Pons (tissue), 1 donor: Measurements from ENCODE around the gene BAIAP3.
A peak's percentile ranks its signal among the peaks of the same experiment; 100 is the strongest.

Experiments
- DNase-seq: peaks from one replicate; pipeline ENCODE4 v3.0.0-alpha.2; 2016; ENCODE audit warnings: low spot score

The BAIAP3 gene

GRCh38 chr16:1334739-1335138, 1.3 kb downstream of the BAIAP3 start:
- DNase-seq = no peak

GRCh38 chr16:1335211-1335971, 1.9 kb downstream of the BAIAP3 start:
- no peak for DNase-seq

DNA sequence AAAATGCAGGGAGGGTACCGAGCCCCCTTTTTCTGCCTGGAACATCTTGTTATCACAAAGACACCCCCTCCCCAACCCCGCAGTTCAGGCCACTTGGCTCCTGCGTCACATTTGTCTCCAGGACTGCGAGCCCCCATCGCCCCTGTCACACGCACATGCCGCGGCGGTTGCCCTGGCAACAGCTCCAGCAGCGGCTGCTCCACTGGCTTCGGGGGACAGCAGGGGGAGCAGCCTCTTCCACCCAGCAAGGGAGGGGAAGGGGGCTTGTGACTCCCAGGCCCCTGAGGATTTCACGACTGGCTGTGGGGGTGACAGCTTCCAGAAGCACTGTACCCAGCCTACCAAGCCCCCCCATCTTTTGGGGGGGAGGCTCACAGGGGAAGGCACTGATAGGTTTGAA, 2.6 kb downstream of the BAIAP3 start:
- no peak for DNase-seq

DNA sequence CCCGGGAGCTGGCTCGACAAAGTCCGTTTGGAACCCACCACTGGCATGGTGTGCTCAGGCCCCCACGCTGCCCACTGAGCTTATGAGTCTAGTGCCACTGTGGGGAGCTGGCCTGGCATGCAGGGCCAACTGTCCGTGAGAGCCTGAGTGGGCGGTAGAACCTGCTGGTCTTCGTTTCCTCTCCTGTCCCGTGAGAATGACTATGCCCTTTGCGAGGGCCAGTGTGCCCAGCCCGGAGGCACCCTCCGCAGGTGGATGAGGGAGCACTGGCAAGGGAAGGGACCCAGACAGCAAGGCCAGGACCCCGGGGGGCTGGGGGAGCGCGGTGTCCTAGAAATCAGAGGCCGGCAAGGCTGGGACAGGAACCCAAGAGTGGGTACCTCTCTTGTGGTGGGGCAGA, 3.2 kb downstream of the BAIAP3 start:
- no peak for DNase-seq

DNA sequence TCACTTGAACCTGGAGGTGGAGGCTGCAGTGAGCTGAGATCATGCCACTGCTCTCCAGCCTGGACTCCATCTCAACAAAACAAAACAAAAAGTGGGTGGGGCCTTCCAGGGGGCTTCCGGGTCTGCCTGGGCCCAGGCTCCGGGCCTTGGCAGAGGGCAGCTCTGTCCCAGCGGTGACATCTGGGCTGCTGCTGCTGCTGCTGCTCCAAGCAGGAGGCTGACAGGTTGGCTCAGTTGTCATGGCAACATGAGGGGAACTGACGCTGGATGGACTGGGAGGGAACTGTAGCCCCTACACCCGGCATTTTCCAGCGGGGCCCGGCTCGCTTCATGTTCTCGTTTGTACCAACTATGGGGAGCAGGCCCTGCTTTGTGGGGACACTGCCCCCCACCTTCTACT, 4.0 kb downstream of the BAIAP3 start:
- no peak for DNase-seq

GRCh38 chr16:1338119-1338730, 4.8 kb downstream of the BAIAP3 start:
- DNase-seq = no peak

DNA sequence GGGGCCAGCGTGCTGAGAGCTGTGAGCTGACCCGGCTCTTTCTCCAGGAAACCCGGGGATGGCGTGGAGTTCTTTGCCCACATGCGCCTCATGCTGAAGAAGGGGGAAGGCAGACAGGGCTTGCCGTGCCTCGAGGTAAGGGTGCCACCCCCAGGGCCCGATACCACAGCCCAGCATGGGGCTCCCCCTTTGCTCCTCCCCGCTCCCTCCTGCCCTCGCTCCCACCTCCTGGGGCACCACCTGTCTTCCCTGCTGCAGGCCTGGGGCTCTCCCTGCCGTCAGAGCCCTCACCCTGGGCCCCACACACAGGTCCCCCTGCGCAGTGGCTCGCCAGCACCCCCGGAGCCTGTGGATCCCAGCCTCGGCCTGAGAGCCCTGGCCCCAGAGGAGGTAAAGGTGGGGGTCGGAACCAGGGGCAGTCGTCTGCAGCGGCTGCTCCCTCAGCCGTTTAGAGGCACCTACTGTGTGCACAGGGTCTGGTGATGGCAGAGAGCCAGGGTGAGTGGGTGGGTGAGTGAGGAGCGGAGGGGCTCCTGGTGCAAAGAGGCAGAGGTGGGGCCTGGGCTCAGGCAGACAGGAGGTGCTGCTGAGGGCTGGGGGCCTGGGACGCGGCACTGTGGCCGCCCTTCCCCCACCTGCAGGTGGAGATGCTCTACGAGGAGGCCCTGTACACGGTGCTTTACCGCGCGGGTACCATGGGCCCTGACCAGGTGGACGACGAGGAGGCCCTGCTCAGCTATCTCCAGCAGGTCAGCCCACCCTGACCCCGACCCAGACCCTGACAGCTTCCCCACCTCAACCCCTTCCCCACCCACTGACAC, 5.6 kb downstream of the BAIAP3 start:
- no peak for DNase-seq

DNA sequence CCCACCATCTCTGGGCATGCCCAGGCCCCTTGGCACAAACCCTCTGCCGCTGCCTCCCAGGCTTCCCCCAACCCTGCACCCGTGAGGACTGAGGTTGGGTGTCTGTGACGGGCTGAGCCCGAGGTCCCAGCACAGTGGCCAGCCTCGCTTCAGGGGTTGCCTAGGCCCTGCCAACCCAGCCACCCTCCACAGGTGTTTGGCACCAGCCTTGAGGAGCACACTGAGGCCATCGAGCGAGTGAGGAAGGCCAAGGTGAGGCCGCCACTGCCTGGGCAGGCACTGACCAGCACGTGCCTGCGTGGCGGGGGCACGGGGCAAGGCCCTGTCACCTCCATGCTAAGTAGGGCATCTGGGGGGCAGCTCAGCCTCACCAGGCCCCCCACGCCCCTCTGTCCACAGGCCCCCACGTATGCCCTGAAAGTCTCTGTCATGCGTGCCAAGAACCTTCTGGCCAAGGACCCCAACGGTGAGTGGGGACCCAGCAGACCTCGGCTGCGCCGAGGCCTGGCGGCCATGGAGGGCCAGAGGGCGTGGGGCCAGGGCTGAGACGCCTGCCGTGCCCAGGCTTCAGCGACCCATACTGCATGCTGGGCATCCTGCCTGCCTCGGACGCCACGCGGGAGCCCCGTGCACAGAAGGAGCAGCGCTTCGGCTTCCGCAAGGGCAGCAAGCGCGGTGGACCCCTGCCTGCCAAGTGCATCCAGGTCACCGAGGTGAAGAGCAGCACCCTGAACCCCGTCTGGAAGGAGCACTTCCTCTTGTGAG, 7.5 kb downstream of the BAIAP3 start:
- DNase-seq = no peak

DNA sequence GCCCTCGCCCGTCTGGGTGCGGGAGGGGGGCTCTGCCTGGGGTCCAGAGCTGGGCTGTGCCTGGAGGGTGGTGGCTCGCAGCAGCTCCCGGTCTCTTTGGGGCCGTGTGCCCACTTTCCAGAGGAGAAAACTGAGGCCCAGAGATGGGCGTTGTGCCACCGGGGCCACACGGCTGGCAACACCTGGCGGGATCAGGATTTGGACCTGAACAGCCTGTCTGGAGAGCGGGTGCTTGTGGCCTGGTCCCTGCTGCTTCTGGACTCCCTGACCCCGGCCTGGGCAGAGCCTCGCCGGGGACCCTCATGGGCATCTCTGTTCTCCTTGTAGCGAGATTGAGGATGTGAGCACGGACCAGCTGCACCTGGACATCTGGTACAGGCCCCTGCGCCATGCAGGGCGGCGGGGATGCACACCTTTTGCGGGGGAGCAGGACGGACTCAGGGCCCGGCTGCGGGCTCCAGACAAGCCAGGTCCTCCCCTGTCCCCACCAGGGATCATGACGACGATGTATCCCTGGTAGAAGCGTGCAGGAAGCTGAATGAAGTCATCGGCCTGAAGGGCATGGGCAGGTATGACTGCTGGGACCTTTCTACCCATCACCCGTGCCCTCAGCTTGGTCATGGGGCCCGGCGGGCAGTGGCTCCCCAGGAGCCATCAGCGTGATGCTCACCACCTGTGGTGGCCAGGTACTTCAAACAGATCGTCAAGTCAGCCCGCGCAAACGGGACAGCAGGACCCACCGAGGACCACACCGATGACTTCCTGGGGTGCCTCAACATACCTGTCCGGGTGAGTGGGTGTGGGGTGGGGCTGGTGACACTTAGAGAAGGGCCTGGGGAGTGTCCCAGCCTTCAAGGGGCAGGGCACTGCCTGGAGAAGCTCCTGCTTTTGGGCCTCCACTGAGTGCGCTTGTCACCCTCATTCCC, 8.3 kb downstream of the BAIAP3 start:
- DNase-seq = no peak

GRCh38 chr16:1342526-1343427, 9.3 kb downstream of the BAIAP3 start:
- DNase-seq = peak; percentile 93

DNA sequence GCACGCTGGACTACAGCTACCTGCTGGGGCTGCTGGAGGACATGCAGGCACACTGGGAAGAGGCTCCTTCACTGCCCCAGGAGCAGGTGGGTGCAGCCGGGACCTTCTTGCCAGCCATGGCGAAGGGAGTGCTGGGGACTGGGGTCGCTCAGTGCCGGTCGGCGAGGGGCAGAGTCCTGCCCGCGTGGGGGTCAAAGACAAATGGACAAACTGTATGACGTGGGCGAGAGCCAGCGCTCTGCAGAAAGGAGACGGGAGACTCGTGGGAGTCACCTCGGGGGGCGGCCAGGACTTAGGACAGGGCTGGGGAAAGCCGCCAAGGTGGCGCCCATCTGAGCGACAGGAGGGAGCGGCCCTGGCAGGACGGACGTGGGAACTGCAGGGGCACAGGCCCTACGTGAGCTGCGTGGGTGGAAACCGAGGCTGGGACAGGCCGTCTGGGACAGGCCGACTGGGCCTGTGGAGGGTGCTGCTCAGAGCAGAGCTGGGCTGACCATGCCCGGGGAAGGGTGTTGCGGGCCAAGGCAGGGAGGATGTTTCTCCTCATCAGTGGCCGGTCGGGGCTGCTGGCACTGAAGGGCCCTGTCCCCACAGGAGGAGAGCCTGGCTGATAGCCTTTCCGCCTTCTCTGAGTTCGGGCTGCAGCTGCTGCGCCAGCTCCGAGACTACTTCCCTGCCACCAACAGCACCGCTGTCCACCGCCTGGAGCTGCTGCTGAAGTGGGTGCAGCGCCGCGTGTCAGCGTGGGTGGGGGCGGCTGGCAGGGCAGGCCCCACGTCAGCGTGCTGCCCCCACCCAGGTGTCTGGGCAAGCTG, 10.2 kb downstream of the BAIAP3 start:
- no peak for DNase-seq

DNA sequence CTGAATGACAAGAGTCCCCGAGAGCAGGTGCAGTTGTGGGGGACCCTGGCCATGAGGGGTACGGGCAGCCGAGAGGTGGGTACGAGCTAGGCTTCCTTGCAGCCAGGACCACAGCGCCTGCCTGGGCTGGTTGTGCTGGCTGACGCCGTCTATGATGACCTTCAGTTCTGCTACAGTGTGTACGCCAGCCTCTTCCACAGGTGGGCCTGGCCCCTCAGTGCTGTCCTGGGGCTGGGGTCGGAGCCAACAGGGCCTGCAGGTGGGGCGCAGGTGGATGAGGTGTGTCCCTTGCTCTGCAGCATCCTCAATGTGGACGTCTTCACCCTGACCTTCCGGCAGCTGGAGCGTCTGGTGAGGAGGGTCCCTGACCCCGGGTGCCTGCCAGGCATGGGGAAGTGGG, 11.1 kb downstream of the BAIAP3 start:
- DNase-seq = no peak

GRCh38 chr16:1345087-1345486, 11.6 kb downstream of the BAIAP3 start:
- no peak for DNase-seq

DNA sequence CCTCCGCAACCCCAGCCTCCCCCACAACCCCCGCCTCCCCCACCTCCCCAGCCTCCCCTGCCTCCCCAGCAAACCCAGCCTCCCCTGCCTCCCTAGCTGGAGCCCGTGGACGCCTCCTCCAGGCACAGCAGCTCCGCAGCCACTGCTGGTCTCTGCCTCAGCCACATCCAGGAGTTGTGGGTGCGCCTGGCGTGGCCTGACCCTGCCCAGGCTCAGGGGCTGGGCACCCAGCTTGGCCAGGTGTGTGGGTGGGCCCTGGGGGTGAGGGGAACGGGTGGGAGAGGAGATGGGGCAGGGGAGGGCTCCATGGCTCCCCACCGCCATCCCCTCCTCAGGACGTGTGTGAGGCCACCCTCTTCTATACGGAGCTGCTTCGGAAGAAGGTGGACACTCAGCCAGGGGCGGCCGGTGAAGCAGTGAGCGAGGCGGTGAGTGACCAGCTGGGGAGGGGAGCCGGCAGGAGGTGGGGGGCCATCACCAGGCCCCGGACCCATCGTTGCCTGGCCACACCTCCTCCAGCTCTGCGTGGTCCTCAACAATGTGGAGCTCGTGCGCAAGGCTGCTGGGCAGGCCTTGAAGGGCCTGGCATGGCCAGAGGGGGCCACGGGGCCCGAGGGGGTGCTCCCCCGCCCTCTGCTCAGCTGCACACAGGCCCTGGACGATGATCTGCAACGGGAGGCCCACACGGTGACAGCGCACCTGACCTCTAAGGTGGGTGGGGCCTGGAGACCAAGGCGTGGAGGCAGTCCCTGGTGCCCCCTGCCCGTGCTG, 12.4 kb downstream of the BAIAP3 start:
- no peak for DNase-seq

DNA sequence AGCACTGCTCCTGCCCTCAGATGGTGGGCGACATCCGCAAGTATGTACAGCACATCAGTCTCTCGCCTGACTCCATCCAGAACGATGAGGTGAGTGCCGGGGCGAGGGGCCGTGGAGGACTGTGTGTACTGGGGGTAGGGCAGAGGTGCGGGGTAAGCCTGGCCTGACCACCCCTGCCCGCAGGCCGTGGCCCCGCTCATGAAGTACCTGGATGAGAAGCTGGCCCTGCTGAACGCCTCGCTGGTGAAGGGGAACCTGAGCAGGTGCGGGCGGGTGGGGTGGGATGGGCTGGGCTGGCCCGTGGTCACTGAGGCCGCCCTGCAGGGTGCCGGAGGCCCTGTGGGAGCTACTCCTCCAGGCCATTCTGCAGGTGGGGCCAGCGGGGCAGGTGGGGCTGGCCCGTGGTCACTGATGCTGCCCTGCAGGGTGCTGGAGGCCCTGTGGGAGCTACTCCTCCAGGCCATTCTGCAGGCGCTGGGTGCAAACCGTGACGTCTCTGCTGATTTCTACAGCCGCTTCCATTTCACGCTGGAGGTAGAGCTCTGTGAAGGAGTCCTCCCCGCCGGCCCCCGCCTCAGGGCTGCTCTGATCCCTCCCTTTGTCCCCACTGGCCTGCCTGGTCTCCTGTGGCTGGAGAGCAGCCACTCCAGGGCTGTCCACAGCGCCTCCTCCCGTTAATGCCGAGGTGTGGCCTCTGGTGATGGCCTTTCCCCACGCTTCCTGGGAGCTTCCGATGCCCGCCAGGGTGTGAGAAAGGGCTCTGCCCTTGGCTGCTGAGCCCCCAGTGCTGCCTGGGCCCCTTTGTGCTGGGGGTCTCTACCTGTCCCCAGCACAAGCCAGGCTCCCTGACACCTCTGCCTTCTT, 13.2 kb downstream of the BAIAP3 start:
- DNase-seq = no peak

DNA sequence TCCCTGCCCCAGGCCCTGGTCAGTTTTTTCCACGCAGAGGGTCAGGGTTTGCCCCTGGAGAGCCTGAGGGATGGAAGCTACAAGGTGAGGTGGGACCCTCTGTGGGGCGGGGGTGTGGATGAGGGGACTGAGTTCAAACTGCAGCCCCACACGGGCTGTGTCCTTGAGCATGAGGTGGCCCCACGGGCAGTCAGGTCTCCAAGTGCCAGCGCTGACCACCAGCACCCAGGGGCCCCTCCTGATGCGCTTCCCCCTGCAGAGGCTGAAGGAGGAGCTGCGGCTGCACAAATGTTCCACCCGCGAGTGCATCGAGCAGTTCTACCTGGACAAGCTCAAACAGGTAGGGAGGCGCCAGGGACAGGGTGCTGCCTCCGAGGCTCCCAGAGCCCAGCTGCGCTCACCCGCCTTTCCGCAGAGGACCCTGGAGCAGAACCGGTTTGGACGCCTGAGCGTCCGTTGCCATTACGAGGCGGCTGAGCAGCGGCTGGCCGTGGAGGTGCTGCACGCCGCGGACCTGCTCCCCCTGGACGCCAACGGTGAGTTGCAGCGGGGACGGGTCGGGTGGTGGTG, 13.9 kb downstream of the BAIAP3 start:
- DNase-seq = no peak

- no peak for DNase-seq
These were observed 14.5 kb downstream of the BAIAP3 start for GRCh38 chr16:1347962-1348361.
